Measurements from ENCODE around the gene NTN4.

NTN4 gene

GRCh38 chr12:95760371-95760770 lies 30.2 kb downstream of the NTN4 start:
- H3K4me2 ChIP-seq (ENCODE audit: low read length), result no peak overlapping the region
- no peaks in the 10 kb centered on the region for H3K4me1 ChIP-seq (ENCODE audit: control insufficient read depth, low read length)
- H3K9me3 ChIP-seq (ENCODE audit: control insufficient read depth, insufficient read depth, low read length), result no peaks in the 10 kb centered on the region
- H3K27ac ChIP-seq (ENCODE audit: low read depth, low read length), result no peak overlapping the region
- no peaks in the 10 kb centered on the region for H4K20me1 ChIP-seq (ENCODE audit: control insufficient read depth, insufficient read depth, low read depth, low read length)
- no peaks in the 10 kb centered on the region for H3F3A ChIP-seq (ENCODE audit: control insufficient read depth, insufficient read depth)
- no peak for TF ChIP-seq CTCF (IDR thresholded peaks at IDR 0.05; ENCODE audit: low read depth, low read length, poor library complexity, severe bottlenecking)
- H3K36me3 ChIP-seq (ENCODE audit: control insufficient read depth, low read length), result no peaks in the 10 kb centered on the region
- H3K79me2 ChIP-seq (ENCODE audit: control insufficient read depth, low read length), result no peaks in the 10 kb centered on the region
- no peaks in the 10 kb centered on the region for H3K9me2 ChIP-seq (replicated peaks; ENCODE audit: control insufficient read depth, low read length)
- H3K27me3 ChIP-seq (ENCODE audit: control insufficient read depth, low read length), result peaks cover 3% of the 10 kb centered on the region; the same call in 1 of the 2 replicates
- no peak overlapping the region for H3K4me3 ChIP-seq (ENCODE audit: low read length)

GRCh38 chr12:95759718-95760117 lies 30.8 kb downstream of the NTN4 start:
- Histone ChIP-seq H3F3A (ENCODE audit: control insufficient read depth, insufficient read depth) (no peaks in the 10 kb centered on the region), H3K4me3 (ENCODE audit: low read length) (no peak overlapping the region)
- TF ChIP-seq CTCF (IDR thresholded peaks at IDR 0.05; ENCODE audit: low read depth, low read length, poor library complexity, severe bottlenecking) (no peak), EZH2phosphoT487 (IDR thresholded peaks at IDR 0.05; ENCODE audit: borderline replicate concordance, low read length) (no peak)

GRCh38 chr12:95759039-95759438 lies 31.5 kb downstream of the NTN4 start:
- Histone ChIP-seq H3K4me2 (ENCODE audit: low read length) (no peak overlapping the region), H3K36me3 (ENCODE audit: control insufficient read depth, low read length) (no peaks in the 10 kb centered on the region), H3K79me2 (ENCODE audit: control insufficient read depth, low read length) (no peaks in the 10 kb centered on the region), H4K20me1 (ENCODE audit: control insufficient read depth, insufficient read depth, low read depth, low read length) (no peaks in the 10 kb centered on the region), H3K9me2 (replicated peaks; ENCODE audit: control insufficient read depth, low read length) (no peaks in the 10 kb centered on the region), H3K4me3 (ENCODE audit: low read length) (no peak overlapping the region), H3K27me3 (ENCODE audit: control insufficient read depth, low read length) (peaks cover 3% of the 10 kb centered on the region; the same call in 1 of the 2 replicates), H3K9me3 (ENCODE audit: control insufficient read depth, insufficient read depth, low read length) (no peaks in the 10 kb centered on the region), H3F3A (ENCODE audit: control insufficient read depth, insufficient read depth) (no peaks in the 10 kb centered on the region), H3K27ac (ENCODE audit: low read depth, low read length) (no peak overlapping the region), H3K4me1 (ENCODE audit: control insufficient read depth, low read length) (no peaks in the 10 kb centered on the region)
- TF ChIP-seq EZH2phosphoT487 (IDR thresholded peaks at IDR 0.05; ENCODE audit: borderline replicate concordance, low read length) (no peak), CTCF (IDR thresholded peaks at IDR 0.05; ENCODE audit: low read depth, low read length, poor library complexity, severe bottlenecking) (no peak)

More at GRCh38 chr12:95759718-95760117, 30.8 kb downstream of the NTN4 start:
- Histone ChIP-seq H3K4me1 (ENCODE audit: control insufficient read depth, low read length) (no peaks in the 10 kb centered on the region), H3K27me3 (ENCODE audit: control insufficient read depth, low read length) (peaks cover 3% of the 10 kb centered on the region; the same call in 1 of the 2 replicates), H3K4me2 (ENCODE audit: low read length) (no peak overlapping the region), H3K36me3 (ENCODE audit: control insufficient read depth, low read length) (no peaks in the 10 kb centered on the region), H3K27ac (ENCODE audit: low read depth, low read length) (no peak overlapping the region), H4K20me1 (ENCODE audit: control insufficient read depth, insufficient read depth, low read depth, low read length) (no peaks in the 10 kb centered on the region), H3K9me2 (replicated peaks; ENCODE audit: control insufficient read depth, low read length) (no peaks in the 10 kb centered on the region), H3K79me2 (ENCODE audit: control insufficient read depth, low read length) (no peaks in the 10 kb centered on the region), H3K9me3 (ENCODE audit: control insufficient read depth, insufficient read depth, low read length) (no peaks in the 10 kb centered on the region)

- no peaks in the 10 kb centered on the region for H3K27me3 ChIP-seq (ENCODE audit: control insufficient read depth, low read length)
- H3K4me2 ChIP-seq (ENCODE audit: low read length), result no peak overlapping the region
- no peaks in the 10 kb centered on the region for H4K20me1 ChIP-seq (ENCODE audit: control insufficient read depth, insufficient read depth, low read depth, low read length)
- no peaks in the 10 kb centered on the region for H3K4me1 ChIP-seq (ENCODE audit: control insufficient read depth, low read length)
- no peak overlapping the region for H3K27ac ChIP-seq (ENCODE audit: low read depth, low read length)
- H3F3A ChIP-seq (ENCODE audit: control insufficient read depth, insufficient read depth), result no peaks in the 10 kb centered on the region
- H3K4me3 ChIP-seq (ENCODE audit: low read length), result no peak overlapping the region
- H3K9me3 ChIP-seq (ENCODE audit: control insufficient read depth, insufficient read depth, low read length), result no peaks in the 10 kb centered on the region
- H3K9me2 ChIP-seq (replicated peaks; ENCODE audit: control insufficient read depth, low read length), result no peaks in the 10 kb centered on the region
- no peaks in the 10 kb centered on the region for H3K79me2 ChIP-seq (ENCODE audit: control insufficient read depth, low read length)
- H3K36me3 ChIP-seq (ENCODE audit: control insufficient read depth, low read length), result no peaks in the 10 kb centered on the region
- TF ChIP-seq CTCF (IDR thresholded peaks at IDR 0.05; ENCODE audit: low read depth, low read length, poor library complexity, severe bottlenecking) (no peak), EZH2phosphoT487 (IDR thresholded peaks at IDR 0.05; ENCODE audit: borderline replicate concordance, low read length) (no peak)
Measured at GRCh38 chr12:95756362-95756761, 34.2 kb downstream of the NTN4 start.

All from DOHH2 (cell line).